ENCODE results near the gene GRIK4. TPM values are rescaled to one million over a fixed set of nuclear protein-coding genes. Genes with fewer than 3 reads are reported as not detected.
"Not testable (repeated sequence)": the region's sequence is repeated elsewhere in the genome, so short reads cannot be mapped to it uniquely, and the experiment has no call there.

Gene GRIK4
- polyA plus RNA-seq, 4 donors, result 0.97 to 1.5 (median 1.4) TPM

DNA sequence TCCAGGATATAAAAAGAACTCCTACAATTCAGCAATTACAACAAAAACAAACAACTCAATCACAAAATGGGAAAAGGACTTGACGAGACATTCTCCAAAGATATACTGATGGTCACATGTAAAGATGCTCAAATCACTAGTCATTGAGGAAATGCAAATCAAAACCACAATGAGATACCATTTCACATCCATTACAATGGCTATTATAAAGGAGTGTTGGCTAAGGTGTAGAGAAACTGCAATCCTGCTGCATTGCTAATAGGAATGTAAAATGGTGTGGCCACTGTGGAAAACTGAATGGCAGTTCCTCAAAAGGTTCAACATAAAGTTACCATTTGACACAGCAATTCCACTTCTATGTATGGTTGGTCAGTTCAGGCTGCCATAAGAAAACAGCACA, 500.5 kb downstream of the GRIK4 start:
- DNase-seq (ENCODE audit: low read depth in 4 of 4, low spot score in 2 of 4), result no peak

- no peak for DNase-seq (ENCODE audit: low read depth in 4 of 4, low spot score in 2 of 4)
Observed at GRCh38 chr11:121018746-121019145, 507.2 kb downstream of the GRIK4 start.

DNA sequence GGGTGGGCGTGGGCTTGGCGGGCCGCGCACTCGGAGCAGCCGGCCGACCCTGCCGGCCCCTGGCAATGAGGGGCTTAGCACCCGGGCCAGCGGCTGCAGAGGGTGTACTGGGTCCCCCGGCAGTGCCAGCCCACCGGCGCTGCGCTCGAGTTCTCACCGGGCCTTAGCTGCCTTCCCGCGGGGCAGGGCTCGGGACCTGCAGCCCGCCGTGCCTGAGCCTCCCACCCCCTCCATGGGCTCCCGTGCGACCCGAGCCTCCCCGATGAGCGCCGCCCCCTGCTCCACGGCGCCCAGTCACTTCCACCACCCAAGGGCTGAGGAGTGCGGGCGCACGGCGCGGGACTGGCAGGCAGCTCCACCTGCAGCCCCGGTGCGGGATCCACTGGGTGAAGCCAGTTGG, 510.2 kb downstream of the GRIK4 start:
- not testable (repeated sequence) for DNase-seq (ENCODE audit: low read depth in 4 of 4, low spot score in 2 of 4)

- DNase-seq (ENCODE audit: low read depth in 4 of 4, low spot score in 2 of 4), result peak; percentile 27 to 83 (median 75)
Observed at GRCh38 chr11:121023848-121024751, 512.6 kb downstream of the GRIK4 start, which contains the start of gene TBCEL. TBCEL (plus strand) TSS chr11:121024102; CDS start chr11:121045691, 21,589 bp downstream.

DNA sequence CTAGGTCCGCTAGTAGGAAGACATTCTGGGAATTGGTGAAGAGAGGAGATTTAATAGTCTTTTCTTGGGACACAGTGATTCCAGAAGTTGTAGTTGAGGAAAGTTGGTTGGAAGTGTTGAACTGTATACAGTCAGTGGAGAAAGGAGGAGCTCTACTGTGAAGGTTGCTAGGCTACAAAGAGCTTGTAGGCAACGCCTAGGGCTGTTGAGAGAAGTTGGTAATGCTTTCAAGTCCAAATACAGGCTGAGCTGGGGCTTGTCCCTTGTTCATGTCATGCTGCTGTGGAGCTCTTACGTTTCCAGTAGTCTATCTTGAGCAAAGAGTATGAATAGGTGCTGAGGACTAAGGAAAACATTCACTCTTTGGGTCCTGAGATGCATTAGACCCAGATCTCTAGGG, 513.4 kb downstream of the GRIK4 start:
- DNase-seq (ENCODE audit: low read depth in 4 of 4, low spot score in 2 of 4), result no peak

DNA sequence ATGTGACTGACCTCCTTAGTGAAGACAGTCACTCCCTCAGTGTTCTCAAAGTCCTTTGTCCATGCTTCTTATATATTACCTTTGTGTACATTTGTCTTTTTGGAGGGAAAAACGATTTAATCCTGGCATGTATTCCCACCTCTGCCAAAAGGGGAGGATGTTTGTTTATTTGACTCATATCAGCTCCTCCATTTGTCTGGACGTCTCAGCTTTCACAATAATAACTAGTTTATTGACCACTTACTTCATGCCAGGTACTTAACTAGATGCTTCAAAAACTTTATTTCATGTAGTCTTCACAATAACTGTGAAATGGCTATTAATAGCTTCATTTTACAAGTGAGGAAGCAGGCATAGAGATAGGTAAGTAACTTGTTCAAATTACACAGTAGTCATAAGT, 517.6 kb downstream of the GRIK4 start:
- DNase-seq (ENCODE audit: low read depth in 4 of 4, low spot score in 2 of 4), result no peak

DNA sequence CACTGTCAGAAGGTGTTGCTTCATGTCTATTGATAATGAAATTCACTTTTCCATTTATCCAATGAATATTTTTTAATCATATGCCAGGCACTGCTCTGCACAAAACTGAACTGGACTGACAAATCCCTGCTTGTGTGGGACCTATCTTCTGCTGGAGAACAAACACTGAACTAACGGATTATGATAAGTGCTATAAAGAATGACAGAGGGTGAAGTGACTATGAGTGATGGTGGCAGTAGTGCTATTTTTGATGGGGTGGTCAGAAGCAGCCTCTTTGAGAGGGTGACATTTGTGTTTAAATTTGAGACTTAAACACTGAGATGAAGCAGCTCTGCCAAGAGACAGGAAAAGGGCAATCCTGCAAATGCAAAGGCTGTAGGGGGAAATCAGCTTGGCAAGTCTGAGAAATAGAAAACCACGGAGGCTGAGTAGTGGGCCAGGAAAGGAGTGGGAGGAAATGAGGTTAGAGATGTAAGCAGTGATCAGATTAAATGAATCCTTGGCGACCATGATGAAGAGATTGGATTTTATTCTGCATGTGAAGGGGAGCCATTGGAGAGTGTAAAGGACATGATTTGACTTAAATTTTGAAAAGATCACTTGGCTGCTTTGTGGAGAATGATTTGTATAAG, 518.4 kb downstream of the GRIK4 start:
- no peak for DNase-seq (ENCODE audit: low read depth in 4 of 4, low spot score in 2 of 4)

DNA sequence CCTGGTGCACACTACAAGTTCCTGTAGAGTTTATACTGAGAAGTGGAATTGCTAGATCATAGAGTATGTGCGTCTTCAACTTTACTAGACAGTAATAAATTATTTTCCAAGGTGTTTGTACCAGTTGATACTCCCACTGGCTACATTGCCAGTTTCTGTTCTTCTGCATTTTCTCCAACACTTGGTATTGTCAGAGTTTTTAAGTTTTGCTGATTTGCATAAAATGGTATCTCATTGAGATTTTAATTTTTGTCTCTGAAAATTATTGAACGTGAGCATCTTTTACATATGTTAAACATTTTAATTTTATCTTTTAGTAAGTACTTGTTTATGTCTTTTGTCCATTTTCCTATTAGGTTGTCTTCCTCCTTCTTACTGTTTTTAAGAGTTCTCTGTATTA, 519.6 kb downstream of the GRIK4 start:
- DNase-seq (ENCODE audit: low read depth in 4 of 4, low spot score in 2 of 4), result no peak

GRCh38 chr11:121031648-121032047, 520.1 kb downstream of the GRIK4 start:
- DNase-seq (ENCODE audit: low read depth in 4 of 4, low spot score in 2 of 4), result not testable (repeated sequence)

- DNase-seq (ENCODE audit: low read depth in 4 of 4, low spot score in 2 of 4), result no peak
Observed at GRCh38 chr11:121032546-121032945, 521.0 kb downstream of the GRIK4 start.

GRCh38 chr11:121033635-121034034, 522.1 kb downstream of the GRIK4 start:
- no peak for DNase-seq (ENCODE audit: low read depth in 4 of 4, low spot score in 2 of 4)

GRCh38 chr11:121035169-121035755, 523.7 kb downstream of the GRIK4 start:
- no peak for DNase-seq (ENCODE audit: low read depth in 4 of 4, low spot score in 2 of 4)

GRCh38 chr11:121035780-121036179, 524.2 kb downstream of the GRIK4 start:
- no peak for DNase-seq (ENCODE audit: low read depth in 4 of 4, low spot score in 2 of 4)

GRCh38 chr11:121037016-121037415, 525.5 kb downstream of the GRIK4 start:
- no peak for DNase-seq (ENCODE audit: low read depth in 4 of 4, low spot score in 2 of 4)

Other genes starting within 250 kb of the GRIK4 start
- gene TLCD5, start 186.4 kb upstream of the GRIK4 start, polyA plus RNA-seq (ENCODE audit: insufficient read length in 4 of 4), result 10 to 100 TPM in 2 of 4 donors, 1 to 10 TPM in 2; 9.9 to 16.3 (median 11.7) TPM
- 100 to 1,000 TPM; 102 to 136 (median 120) TPM for gene ARHGEF12, start 175.3 kb upstream of the GRIK4 start, polyA plus RNA-seq (ENCODE audit: insufficient read length in 4 of 4)

All from left renal cortex interstitium (tissue), 4 donors.